K562 (cell line): ENCODE measurements around the gene CCDC88A. TPM values are rescaled to one million over a fixed set of nuclear protein-coding genes. Genes with fewer than 3 reads are reported as not detected.
A peak's percentile ranks its signal among the peaks of the same experiment; 100 is the strongest.

Experiments used
- ATF6 ChIP-seq: sonication (generic); formaldehyde crosslinking; IDR thresholded peaks from 2 replicates; pipeline ENCODE4 v1.4.0; 2020; ENCODE audit warnings: mild to moderate bottlenecking, missing genetic modification reagents
- ATF7 ChIP-seq: fragments of 450-650 bp; IDR thresholded peaks from 2 replicates; pipeline ENCODE4 v1.7.1; 2014; ENCODE audit warnings: mild to moderate bottlenecking, moderate library complexity
- CBX5 ChIP-seq: IDR thresholded peaks from 2 replicates; pipeline ENCODE4 v1.6.1; 2014; ENCODE audit warnings: low read depth, borderline replicate concordance
- ELF2 ChIP-seq: fragments of 250-450 bp; sonication (Bioruptor Pico); IDR thresholded peaks from 2 replicates; pipeline ENCODE4 v1.5.0; 2021; ENCODE audit warnings: mild to moderate bottlenecking
- ILK ChIP-seq: fragments of 450-650 bp; IDR thresholded peaks from 2 replicates; pipeline ENCODE4 v1.6.1; 2016; ENCODE audit warnings: missing genetic modification characterization, low read depth, mild to moderate bottlenecking, missing compliant biosample characterization, moderate library complexity, borderline replicate concordance
- IRF1 ChIP-seq: sonication (generic); formaldehyde crosslinking; IDR thresholded peaks from 2 replicates; pipeline ENCODE4 v1.8.0; 2022; ENCODE audit warnings: missing genetic modification reagents, mild to moderate bottlenecking, borderline replicate concordance
- KAT2B ChIP-seq: IDR thresholded peaks from one replicate; pipeline ENCODE4 v1.6.1; 2012; ENCODE audit warnings: low read depth, mild to moderate bottlenecking, control low read depth, inconsistent platforms, low read length, moderate library complexity
- LCOR ChIP-seq: sonication (generic); formaldehyde crosslinking; IDR thresholded peaks from 2 replicates; pipeline ENCODE4 v1.8.0; 2022; ENCODE audit warnings: mild to moderate bottlenecking, missing genetic modification reagents
- PCBP1 ChIP-seq: fragments of 200-400 bp; formaldehyde crosslinking; IDR thresholded peaks from 2 replicates; pipeline ENCODE4 v1.6.1; 2018; ENCODE audit warnings: mild to moderate bottlenecking, low read depth, low read length; ENCODE audit not compliant: poor library complexity, severe bottlenecking
- PTRF ChIP-seq: fragments of 450-650 bp; IDR thresholded peaks from 2 replicates; pipeline ENCODE4 v1.6.1; 2016; ENCODE audit warnings: mild to moderate bottlenecking, missing genetic modification characterization, missing compliant biosample characterization
- RNF219 ChIP-seq: fragments of 250-450 bp; sonication (Bioruptor Pico); IDR thresholded peaks from 2 replicates; pipeline ENCODE4 v1.5.0; 2022; ENCODE audit warnings: mild to moderate bottlenecking
- SFPQ ChIP-seq: fragments of 200-400 bp; formaldehyde crosslinking; IDR thresholded peaks from 2 replicates; pipeline ENCODE4 v1.6.1; 2017; ENCODE audit warnings: mild to moderate bottlenecking, low read depth, low read length, moderate library complexity
- TAF7 ChIP-seq: fragments of 450-650 bp; IDR thresholded peaks from 2 replicates; pipeline ENCODE4 v1.6.1; 2016; ENCODE audit warnings: missing genetic modification characterization, missing compliant biosample characterization
- TEAD1 ChIP-seq, 2 experiments: fragments of 450-650 bp in 1 of 2; sonication (generic) in 1 of 2; formaldehyde crosslinking; IDR thresholded peaks; 2 replicates each; pipeline versions ENCODE4 v1.4.0 to v1.8.0; 2020 to 2022; ENCODE audit warnings: mild to moderate bottlenecking in 2 of 2, missing genetic modification reagents in 1 of 2
- THRA ChIP-seq: fragments of 450-650 bp; IDR thresholded peaks from 2 replicates; pipeline ENCODE4 v1.6.1; 2017; ENCODE audit warnings: mild to moderate bottlenecking, moderate library complexity
- ZNF121 ChIP-seq: sonication (generic); formaldehyde crosslinking; conservative IDR thresholded peaks from 2 replicates; pipeline ENCODE4 v1.8.0; 2022; ENCODE audit warnings: missing genetic modification reagents
- ZNF232 ChIP-seq: sonication (generic); formaldehyde crosslinking; IDR thresholded peaks from 2 replicates; pipeline ENCODE4 v1.8.0; 2022; ENCODE audit warnings: mild to moderate bottlenecking, missing genetic modification reagents
- ZNF586 ChIP-seq: fragments of 450-650 bp; formaldehyde crosslinking; conservative IDR thresholded peaks from 2 replicates; pipeline ENCODE4 v1.4.0; 2020; ENCODE audit warnings: mild to moderate bottlenecking, moderate library complexity
- ZNF766 ChIP-seq: fragments of 200-800 bp; sonication (Bioruptor generic); conservative IDR thresholded peaks from 2 replicates; pipeline ENCODE4 v1.6.1; 2016; ENCODE audit warnings: missing genetic modification characterization, missing compliant biosample characterization
- polyA plus RNA-seq, 8 experiments: library from polyadenylated mRNA; depleted of rRNA in 4 of 8; stranded (reverse) in 5 of 8; unstranded in 3 of 8; fragments of >200 nt; fragmentation: Nextera tagmentation in 2 of 8; fragmentation: Illumina TruSeq in 1 of 8; extraction: Ambion mirVana in 2 of 8; extraction: Trizol in 1 of 8; gene quantifications; 2 replicates each; pipeline versions ENCODE4 v1.2.1 to v1.2.3, GENCODE V29; 2011 to 2014; ENCODE audit warnings: inconsistent platforms in 1 of 8, missing spikeins in 1 of 8
- total RNA-seq, 7 experiments: library from RNA; depleted of rRNA in 6 of 7; stranded (reverse); fragments of >200 nt in 6 of 7; fragmentation: Illumina TruSeq in 2 of 7; extraction: Trizol in 2 of 7; gene quantifications; 2 replicates each; pipeline versions ENCODE4 v1.2.1 to v1.2.3, GENCODE V29; 2011 to 2021; ENCODE audit warnings: low replicate concordance in 1 of 7

The CCDC88A gene
- total and polyA plus RNA-seq, 9 of the 15 experiments (the other 6 are each of a cell fraction or from before 2014, with no cell fraction given) = 29.3 to 102 (median 55.6) TPM

GRCh38 chr2:55282110-55282917 lies 137.3 kb downstream of the CCDC88A start (continued):
- TF ChIP-seq SFPQ = no peak
- TF ChIP-seq TAF7 (tag) = peak; percentile 51
- TF ChIP-seq ATF7 = peak; percentile 72
- TF ChIP-seq CBX5 = no peak
- peak; percentile 75; the same call in 1 of the 2 replicates for TF ChIP-seq ATF6 (CRISPR knock-in tag)
- TF ChIP-seq RNF219 (CRISPR knock-in tag) = no peak
- no peak for TF ChIP-seq THRA
- peak in 1 of 2 experiments; percentile 78; a peak in 3 of 4 replicates for TF ChIP-seq TEAD1 (CRISPR knock-in tag; IDR thresholded peaks at IDR 0.05)
- TF ChIP-seq KAT2B = no peak
- no peak for TF ChIP-seq ILK (tag)
- no peak for TF ChIP-seq ZNF232 (CRISPR knock-in tag)
- TF ChIP-seq PTRF (tag) = no peak
- TF ChIP-seq ZNF586 = no peak
- peak; percentile 87 for TF ChIP-seq LCOR (CRISPR knock-in tag)
- peak; percentile 100 for TF ChIP-seq ZNF121 (CRISPR knock-in tag)
- no peak for TF ChIP-seq IRF1 (CRISPR knock-in tag)
- peak; percentile 52 for TF ChIP-seq PCBP1
- peak; percentile 73; the same call in 1 of the 2 replicates for TF ChIP-seq ELF2 (CRISPR knock-in tag)
- no peak for TF ChIP-seq ZNF766 (CRISPR knock-in tag)
